ENCODE results near the gene IL1A.
"Not testable (repeated sequence)": the region's sequence is repeated elsewhere in the genome, so short reads cannot be mapped to it uniquely, and the experiment has no call there.

The IL1A gene, protein sequence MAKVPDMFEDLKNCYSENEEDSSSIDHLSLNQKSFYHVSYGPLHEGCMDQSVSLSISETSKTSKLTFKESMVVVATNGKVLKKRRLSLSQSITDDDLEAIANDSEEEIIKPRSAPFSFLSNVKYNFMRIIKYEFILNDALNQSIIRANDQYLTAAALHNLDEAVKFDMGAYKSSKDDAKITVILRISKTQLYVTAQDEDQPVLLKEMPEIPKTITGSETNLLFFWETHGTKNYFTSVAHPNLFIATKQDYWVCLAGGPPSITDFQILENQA

DNA sequence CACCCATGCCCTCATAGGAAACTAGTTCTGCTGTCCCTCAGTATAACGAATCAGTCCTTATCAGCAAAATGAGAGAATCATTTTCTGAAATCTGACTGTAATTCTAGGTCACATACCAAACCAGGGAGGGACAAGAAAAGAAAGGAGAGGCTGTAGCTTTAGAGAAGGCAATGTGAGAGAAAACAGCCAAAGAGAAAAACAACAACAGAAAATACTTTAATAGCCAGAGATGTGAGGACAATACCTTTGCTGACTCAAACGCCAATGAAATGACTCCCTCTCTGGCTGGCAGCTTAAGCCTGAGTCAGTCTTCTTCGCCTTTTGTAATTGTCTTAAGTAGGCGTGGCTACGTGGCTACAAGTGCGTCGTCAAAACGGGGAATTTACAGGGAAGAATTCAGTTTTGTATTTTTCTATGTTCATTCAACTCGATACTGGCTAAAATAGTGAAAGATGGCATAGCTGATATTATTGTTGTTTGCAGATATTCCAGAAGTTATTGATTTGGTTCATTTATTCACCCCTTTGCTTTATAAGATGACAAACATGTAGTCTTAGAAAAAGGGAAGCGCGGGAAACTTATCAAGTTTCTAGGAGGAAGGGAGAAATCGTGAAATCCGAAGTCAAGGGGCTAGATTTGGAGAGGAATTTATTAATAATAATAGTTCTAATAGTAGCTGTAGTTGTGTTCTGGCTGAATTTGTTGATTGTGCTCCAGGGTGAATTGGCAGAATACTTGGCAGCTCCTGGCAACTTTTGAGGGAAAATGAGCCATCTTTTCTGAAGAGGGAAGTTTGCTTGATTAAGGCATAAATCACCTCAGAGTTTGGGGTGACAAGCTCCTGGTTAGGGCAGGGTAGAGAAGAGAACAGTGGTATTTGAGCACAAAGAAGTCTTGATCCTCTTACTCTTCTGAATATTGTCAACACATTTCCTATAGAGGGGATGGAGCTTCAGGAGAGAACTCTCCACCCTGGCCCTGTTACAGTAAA is at the start of gene IL1A:
IL1A (minus strand) TSS at position 295 of the 991 bp plus-strand sequence. CDS start 723 bp downstream, outside the sequence.
- H3K27ac ChIP-seq (ENCODE audit: poor library complexity, severe bottlenecking), result peak within 1 kb of the TSS; percentile 87

GRCh38 chr2:112833976-112834375 is 49.7 kb upstream of the IL1A start:
- Histone ChIP-seq H3K36me3 (ENCODE audit: low read depth) (peaks cover 64% of the 10 kb centered on the region), H3K4me3 (ENCODE audit: severe bottlenecking) (peak overlapping the region; percentile 35), H3K9me3 (ENCODE audit: severe bottlenecking) (no peaks in the 10 kb centered on the region), H3K27ac (ENCODE audit: poor library complexity, severe bottlenecking) (peak overlapping the region; percentile 83), H3K27me3 (ENCODE audit: insufficient read depth, poor library complexity, severe bottlenecking) (no peaks in the 10 kb centered on the region), H3K4me1 (ENCODE audit: insufficient read depth, poor library complexity, severe bottlenecking) (peaks cover 36% of the 10 kb centered on the region)
- TF ChIP-seq, protein P1, sequence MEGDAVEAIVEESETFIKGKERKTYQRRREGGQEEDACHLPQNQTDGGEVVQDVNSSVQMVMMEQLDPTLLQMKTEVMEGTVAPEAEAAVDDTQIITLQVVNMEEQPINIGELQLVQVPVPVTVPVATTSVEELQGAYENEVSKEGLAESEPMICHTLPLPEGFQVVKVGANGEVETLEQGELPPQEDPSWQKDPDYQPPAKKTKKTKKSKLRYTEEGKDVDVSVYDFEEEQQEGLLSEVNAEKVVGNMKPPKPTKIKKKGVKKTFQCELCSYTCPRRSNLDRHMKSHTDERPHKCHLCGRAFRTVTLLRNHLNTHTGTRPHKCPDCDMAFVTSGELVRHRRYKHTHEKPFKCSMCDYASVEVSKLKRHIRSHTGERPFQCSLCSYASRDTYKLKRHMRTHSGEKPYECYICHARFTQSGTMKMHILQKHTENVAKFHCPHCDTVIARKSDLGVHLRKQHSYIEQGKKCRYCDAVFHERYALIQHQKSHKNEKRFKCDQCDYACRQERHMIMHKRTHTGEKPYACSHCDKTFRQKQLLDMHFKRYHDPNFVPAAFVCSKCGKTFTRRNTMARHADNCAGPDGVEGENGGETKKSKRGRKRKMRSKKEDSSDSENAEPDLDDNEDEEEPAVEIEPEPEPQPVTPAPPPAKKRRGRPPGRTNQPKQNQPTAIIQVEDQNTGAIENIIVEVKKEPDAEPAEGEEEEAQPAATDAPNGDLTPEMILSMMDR (IDR thresholded peaks at IDR 0.05; ENCODE audit: poor library complexity, severe bottlenecking), result no peak
- no peak for ATAC-seq (ENCODE audit: low read depth)
- DNase-seq (ENCODE audit: low spot score), result no peak

More for the DNA sequence above, at the start of gene IL1A:
- Histone ChIP-seq H3K9me3 (ENCODE audit: severe bottlenecking) (no peaks in the 10 kb centered on the region), H3K36me3 (ENCODE audit: low read depth) (peaks cover 47% of the 10 kb centered on the region), H3K4me3 (ENCODE audit: severe bottlenecking) (peak within 1 kb of the TSS; percentile 45), H3K4me1 (ENCODE audit: insufficient read depth, poor library complexity, severe bottlenecking) (peaks cover 59% of the 10 kb centered on the region), H3K27me3 (ENCODE audit: insufficient read depth, poor library complexity, severe bottlenecking) (no peaks in the 10 kb centered on the region)
- no peak for DNase-seq (ENCODE audit: low spot score)
- TF ChIP-seq, protein P1 (IDR thresholded peaks at IDR 0.05; ENCODE audit: poor library complexity, severe bottlenecking), result no peak
- peak; percentile 82 for ATAC-seq (ENCODE audit: low read depth)

DNA sequence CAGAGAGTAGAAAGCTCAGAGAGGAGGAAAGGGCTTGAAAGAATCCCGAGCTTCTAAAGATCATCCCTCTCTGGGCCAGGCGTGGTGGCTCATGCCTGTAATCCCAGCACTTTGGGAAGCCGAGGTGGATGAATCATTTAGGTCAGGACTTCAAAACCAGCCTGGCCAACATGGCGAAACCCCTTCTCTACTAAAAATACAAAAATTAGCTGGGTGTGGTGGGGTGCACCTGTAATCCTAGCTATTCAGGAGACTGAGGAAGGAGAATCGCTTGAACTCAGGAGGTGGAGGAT is 49.3 kb upstream of the IL1A start:
- Histone ChIP-seq H3K27ac (ENCODE audit: poor library complexity, severe bottlenecking) (peak overlapping the region; percentile 83), H3K36me3 (ENCODE audit: low read depth) (peaks cover 64% of the 10 kb centered on the region), H3K4me1 (ENCODE audit: insufficient read depth, poor library complexity, severe bottlenecking) (peaks cover 36% of the 10 kb centered on the region)
- not testable (repeated sequence) for DNase-seq (ENCODE audit: low spot score); H3K9me3 ChIP-seq (ENCODE audit: severe bottlenecking); H3K27me3 ChIP-seq (ENCODE audit: insufficient read depth, poor library complexity, severe bottlenecking); ATAC-seq (ENCODE audit: low read depth); H3K4me3 ChIP-seq (ENCODE audit: severe bottlenecking)

GRCh38 chr2:112832841-112833638 is 48.7 kb upstream of the IL1A start:
- TF ChIP-seq, protein P1 (IDR thresholded peaks at IDR 0.05; ENCODE audit: poor library complexity, severe bottlenecking), result no peak
- H3K4me1 ChIP-seq (ENCODE audit: insufficient read depth, poor library complexity, severe bottlenecking), result peaks cover 36% of the 10 kb centered on the region
- peaks cover 64% of the 10 kb centered on the region for H3K36me3 ChIP-seq (ENCODE audit: low read depth)
- ATAC-seq (ENCODE audit: low read depth) (no peak), DNase-seq (ENCODE audit: low spot score) (no peak)
- peak overlapping the region; percentile 83 for H3K27ac ChIP-seq (ENCODE audit: poor library complexity, severe bottlenecking)
- no peaks in the 10 kb centered on the region for H3K27me3 ChIP-seq (ENCODE audit: insufficient read depth, poor library complexity, severe bottlenecking)
- no peaks in the 10 kb centered on the region for H3K9me3 ChIP-seq (ENCODE audit: severe bottlenecking)
- H3K4me3 ChIP-seq (ENCODE audit: severe bottlenecking), result no peak overlapping the region

All from RWPE2 (cell line).